Mesothelial cell of epicardium (in vitro differentiated cells): Measurements from ENCODE around the gene TCL1B. TPM values are rescaled to one million over a fixed set of nuclear protein-coding genes. Genes with fewer than 3 reads are reported as not detected.

Source experiments
- DNase-seq, 2 experiments: peaks; one replicate each; pipeline ENCODE4 v3.0.0; 2021; ENCODE audit warnings: low spot score in 2 of 2; ENCODE audit not compliant: unreplicated experiment in 2 of 2
- H3K27ac Mint-ChIP-seq: 2 replicates; pipeline ENCODE4 v1.8.0; 2021; ENCODE audit warnings: mixed read lengths
- H3K27me3 Mint-ChIP-seq: 2 replicates; pipeline ENCODE4 v1.8.0; 2021; ENCODE audit warnings: low read depth, mixed read lengths
- H3K36me3 Mint-ChIP-seq: 2 replicates; pipeline ENCODE4 v1.8.0; 2021; ENCODE audit warnings: mixed read lengths
- H3K4me1 Mint-ChIP-seq: 2 replicates; pipeline ENCODE4 v1.8.0; 2021; ENCODE audit warnings: mixed read lengths
- H3K4me3 Mint-ChIP-seq: 2 replicates; pipeline ENCODE4 v1.8.0; 2021; ENCODE audit warnings: mild to moderate bottlenecking, moderate library complexity, mixed read lengths
- H3K9me3 Mint-ChIP-seq: 2 replicates; pipeline ENCODE4 v1.8.0; 2021; ENCODE audit warnings: mixed read lengths
- CTCF ChIP-seq: fragments of 200-600 bp; sonication (generic); IDR thresholded peaks from one replicate; pipeline ENCODE4 v1.5.0; 2021; ENCODE audit warnings: antibody characterized with exemption; ENCODE audit not compliant: unreplicated experiment
- total RNA-seq: library from RNA; stranded (reverse); gene quantifications from 3 replicates; pipeline ENCODE4 v1.2.1, GENCODE V29; 2021

TCL1B gene
- total RNA-seq, 1 donor from 2014 or later: not detected

GRCh38 chr14:95703341-95703740 is 17.1 kb downstream of the TCL1B start:
- H3K4me3 Mint-ChIP-seq: no peak overlapping the region
- no peak for DNase-seq
- H3K4me1 Mint-ChIP-seq: peaks cover 32% of the 10 kb centered on the region
- no peak overlapping the region for H3K27ac Mint-ChIP-seq
- H3K36me3 Mint-ChIP-seq: no peaks in the 10 kb centered on the region
- no peak for TF ChIP-seq CTCF
- peaks cover 52% of the 10 kb centered on the region for H3K27me3 Mint-ChIP-seq
- peaks cover 3% of the 10 kb centered on the region for H3K9me3 Mint-ChIP-seq

- Mint-ChIP-seq H3K4me1 (peaks cover 32% of the 10 kb centered on the region), H3K9me3 (peaks cover 3% of the 10 kb centered on the region), H3K27ac (no peak overlapping the region), H3K36me3 (no peaks in the 10 kb centered on the region), H3K27me3 (peaks cover 54% of the 10 kb centered on the region), H3K4me3 (no peak overlapping the region)
- no peak for DNase-seq
- TF ChIP-seq CTCF: no peak
These were observed 17.6 kb downstream of the TCL1B start for GRCh38 chr14:95703805-95704204.

GRCh38 chr14:95705518-95705917 is 19.3 kb downstream of the TCL1B start:
- DNase-seq: no peak
- TF ChIP-seq CTCF: no peak
- Mint-ChIP-seq H3K4me3 (no peak overlapping the region), H3K27me3 (peaks cover 56% of the 10 kb centered on the region), H3K4me1 (peaks cover 19% of the 10 kb centered on the region), H3K9me3 (peaks cover 3% of the 10 kb centered on the region), H3K27ac (no peak overlapping the region), H3K36me3 (no peaks in the 10 kb centered on the region)

GRCh38 chr14:95707327-95707726 is 21.1 kb downstream of the TCL1B start:
- H3K27ac Mint-ChIP-seq: no peak overlapping the region
- no peak overlapping the region for H3K4me3 Mint-ChIP-seq
- TF ChIP-seq CTCF: no peak
- peaks cover 2% of the 10 kb centered on the region for H3K4me1 Mint-ChIP-seq
- DNase-seq: no peak
- H3K27me3 Mint-ChIP-seq: peaks cover 60% of the 10 kb centered on the region
- peaks cover 3% of the 10 kb centered on the region for H3K9me3 Mint-ChIP-seq
- H3K36me3 Mint-ChIP-seq: no peaks in the 10 kb centered on the region

- no peak for DNase-seq
- no peak for TF ChIP-seq CTCF
- H3K36me3 Mint-ChIP-seq: no peaks in the 10 kb centered on the region
- H3K9me3 Mint-ChIP-seq: no peaks in the 10 kb centered on the region
- no peaks in the 10 kb centered on the region for H3K4me1 Mint-ChIP-seq
- H3K4me3 Mint-ChIP-seq: no peak overlapping the region
- H3K27ac Mint-ChIP-seq: no peak overlapping the region
- peaks cover 35% of the 10 kb centered on the region for H3K27me3 Mint-ChIP-seq
These were observed 23.9 kb downstream of the TCL1B start for GRCh38 chr14:95710106-95710505.

GRCh38 chr14:95711476-95712176 is 25.4 kb downstream of the TCL1B start:
- TF ChIP-seq CTCF: no peak
- peaks cover 28% of the 10 kb centered on the region for H3K27me3 Mint-ChIP-seq
- H3K27ac Mint-ChIP-seq: no peak overlapping the region
- H3K4me1 Mint-ChIP-seq: no peaks in the 10 kb centered on the region
- H3K36me3 Mint-ChIP-seq: no peaks in the 10 kb centered on the region
- H3K4me3 Mint-ChIP-seq: no peak overlapping the region
- DNase-seq: no peak
- H3K9me3 Mint-ChIP-seq: no peaks in the 10 kb centered on the region
